ENCODE measurements around the gene BSN.

DNA sequence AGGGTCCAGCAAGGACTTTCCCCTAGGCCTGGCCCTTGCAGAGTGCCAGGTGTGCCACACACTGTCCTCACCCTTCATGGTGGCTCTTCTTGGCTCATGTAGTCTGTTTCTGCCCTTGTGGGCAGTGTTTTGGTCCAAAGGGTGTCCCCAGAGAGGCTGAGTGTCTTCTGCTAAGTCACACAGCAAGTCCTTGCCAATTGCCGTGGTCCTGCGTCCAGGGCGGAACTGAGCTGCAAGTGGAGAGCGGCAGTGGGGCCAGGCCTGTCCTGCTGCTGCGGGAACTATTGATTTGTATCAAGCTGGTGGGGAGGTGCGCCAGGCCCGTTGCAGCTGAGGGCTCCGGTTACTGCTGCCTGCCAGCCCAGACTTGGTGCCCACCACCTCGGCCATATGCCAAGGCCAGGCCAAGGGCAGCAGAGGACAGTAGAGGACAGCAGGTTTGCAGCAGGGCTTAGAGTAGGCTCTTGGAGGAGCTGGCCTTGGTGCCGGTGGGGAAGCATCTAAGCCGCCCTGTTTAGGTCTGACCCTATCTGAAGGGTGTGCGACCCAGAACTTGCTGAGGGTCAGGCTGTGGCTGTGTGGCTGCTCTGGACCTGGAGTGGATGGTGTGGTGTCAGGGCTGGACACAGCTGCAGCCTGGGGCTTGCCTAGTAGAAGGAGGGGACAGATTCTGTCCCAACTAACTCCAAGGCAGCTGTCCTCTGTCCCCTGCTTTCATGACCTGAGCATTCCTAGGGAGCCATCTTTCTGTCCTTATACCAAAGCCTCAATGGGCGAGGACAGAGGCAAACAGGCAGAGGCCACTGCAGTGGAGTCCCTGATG, 160.7 kb downstream of the BSN start:
- TF ChIP-seq, protein P1, sequence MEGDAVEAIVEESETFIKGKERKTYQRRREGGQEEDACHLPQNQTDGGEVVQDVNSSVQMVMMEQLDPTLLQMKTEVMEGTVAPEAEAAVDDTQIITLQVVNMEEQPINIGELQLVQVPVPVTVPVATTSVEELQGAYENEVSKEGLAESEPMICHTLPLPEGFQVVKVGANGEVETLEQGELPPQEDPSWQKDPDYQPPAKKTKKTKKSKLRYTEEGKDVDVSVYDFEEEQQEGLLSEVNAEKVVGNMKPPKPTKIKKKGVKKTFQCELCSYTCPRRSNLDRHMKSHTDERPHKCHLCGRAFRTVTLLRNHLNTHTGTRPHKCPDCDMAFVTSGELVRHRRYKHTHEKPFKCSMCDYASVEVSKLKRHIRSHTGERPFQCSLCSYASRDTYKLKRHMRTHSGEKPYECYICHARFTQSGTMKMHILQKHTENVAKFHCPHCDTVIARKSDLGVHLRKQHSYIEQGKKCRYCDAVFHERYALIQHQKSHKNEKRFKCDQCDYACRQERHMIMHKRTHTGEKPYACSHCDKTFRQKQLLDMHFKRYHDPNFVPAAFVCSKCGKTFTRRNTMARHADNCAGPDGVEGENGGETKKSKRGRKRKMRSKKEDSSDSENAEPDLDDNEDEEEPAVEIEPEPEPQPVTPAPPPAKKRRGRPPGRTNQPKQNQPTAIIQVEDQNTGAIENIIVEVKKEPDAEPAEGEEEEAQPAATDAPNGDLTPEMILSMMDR (IDR thresholded peaks at IDR 0.05), result no peak
- no peak for TF ChIP-seq POLR2A (IDR thresholded peaks at IDR 0.05)

Data from body of pancreas (tissue), 4 donors.